OCI-M2 (cell line): ENCODE results near the gene EXOC8.

Experiments
- DNase-seq: peaks from one replicate; lab custom pipeline; 2025; ENCODE audit not compliant: unreplicated experiment; lab: John Stamatoyannopoulos, UW

Gene EXOC8

GRCh38 chr1:231317306-231318014 lies 20.2 kb downstream of the EXOC8 start:
- no peak for DNase-seq

GRCh38 chr1:231315887-231316286 lies 21.8 kb downstream of the EXOC8 start:
- no peak for DNase-seq

GRCh38 chr1:231313661-231314060 lies 24.0 kb downstream of the EXOC8 start:
- DNase-seq = no peak

GRCh38 chr1:231312432-231312788 lies 25.2 kb downstream of the EXOC8 start:
- DNase-seq = no peak

GRCh38 chr1:231311720-231312431 lies 25.8 kb downstream of the EXOC8 start:
- no peak for DNase-seq

- no peak for DNase-seq
These were observed 27.2 kb downstream of the EXOC8 start for GRCh38 chr1:231310391-231310934.

- no peak for DNase-seq
These were observed 35.7 kb downstream of the EXOC8 start for GRCh38 chr1:231301990-231302389.

GRCh38 chr1:231295938-231296337 lies 41.7 kb downstream of the EXOC8 start:
- DNase-seq = no peak

- no peak for DNase-seq
These were observed 51.0 kb downstream of the EXOC8 start for GRCh38 chr1:231286603-231287002.

- DNase-seq = no peak
These were observed 53.2 kb downstream of the EXOC8 start for GRCh38 chr1:231284441-231284840.
